ENCODE data around the gene RPH3AL. TPM values are rescaled to one million over a fixed set of nuclear protein-coding genes. Genes with fewer than 3 reads are reported as not detected.
A peak's percentile ranks its signal among the peaks of the same experiment; 100 is the strongest.

Gene RPH3AL
- total and polyA plus RNA-seq, 11 donors = 2.8 to 9.4 (median 6.3) TPM

GRCh38 chr17:301681-302299 is 50.8 kb downstream of the RPH3AL start:
- DNase-seq (peak; percentile 52 to 81 (median 74)), ATAC-seq (peak; percentile 34 to 82 (median 71))
- H3K4me3 ChIP-seq = peak overlapping the region in 4 of 12 donors; percentile 3 to 31 (median 12)
- H3K27me3 ChIP-seq = peaks cover 0 to 4% (median 0%) of the 10 kb centered on the region in 9 donors
- H3K4me1 ChIP-seq = peaks cover 0 to 42% (median 16%) of the 10 kb centered on the region in 12 donors
- intact Hi-C loops (cut with DNase I) = loop anchor here in 3 of 10 donors (2.0 to 10.0 kb wide), 5 partner anchors 31 to 83 kb away; partner anchors contain the start of gene RPH3AL (in 1 of the 3)
- WGBS, 4 donors = 58 to 64% (median 62%) methylated on average over 22 to 27 of the region's 27 CpGs
- H3K27ac ChIP-seq = peak overlapping the region; percentile 44 to 86 (median 77)
- H3K36me3 ChIP-seq = no peaks in the 10 kb centered on the region
- no peak for TF ChIP-seq CTCF (IDR thresholded peaks at IDR 0.05)
- TF ChIP-seq POLR2A (IDR thresholded peaks at IDR 0.05) = no peak
- H3K9me3 ChIP-seq = no peaks in the 10 kb centered on the region

- no peak for ATAC-seq
- TF ChIP-seq POLR2A (IDR thresholded peaks at IDR 0.05) (no peak), CTCF (IDR thresholded peaks at IDR 0.05) (no peak)
- Histone ChIP-seq H3K4me1 (peaks cover 0 to 42% (median 16%) of the 10 kb centered on the region in 12 donors), H3K36me3 (no peaks in the 10 kb centered on the region), H3K4me3 (no peak overlapping the region), H3K27me3 (peaks cover 0 to 4% (median 0%) of the 10 kb centered on the region in 9 donors), H3K9me3 (no peaks in the 10 kb centered on the region), H3K27ac (peak overlapping the region in 3 of 12 donors; percentile 78 to 85 (median 84))
- intact Hi-C loops (cut with DNase I) = loop anchor here in 3 of 10 donors (5.0 to 10.0 kb wide), 4 partner anchors 34 to 84 kb away; partner anchors contain the start of gene RPH3AL (in 1 of the 3)
- WGBS, 4 donors = 97 to 98% (median 97%) methylated on average over 11 of the region's 11 CpGs
- peak in 1 of 5 donors; percentile 7 for DNase-seq
Measured at GRCh38 chr17:300881-301280, 51.7 kb downstream of the RPH3AL start.

- H3K4me3 ChIP-seq = no peak overlapping the region
- TF ChIP-seq CTCF (IDR thresholded peaks at IDR 0.05) = no peak
- no peak for TF ChIP-seq POLR2A (IDR thresholded peaks at IDR 0.05)
- DNase-seq = peak in 3 of 5 donors; percentile 25 to 50 (median 42)
- peak overlapping the region in 7 of 12 donors; percentile 22 to 71 (median 39) for H3K27ac ChIP-seq
- no peaks in the 10 kb centered on the region for H3K36me3 ChIP-seq
- intact Hi-C loops (cut with DNase I) = no loop called here
- whole genome bisulfite sequencing, 4 donors = 64 to 83% (median 77%) methylated on average over 18 to 23 of the region's 23 CpGs
- ATAC-seq = no peak
- H3K4me1 ChIP-seq = peaks cover 0 to 41% (median 16%) of the 10 kb centered on the region in 12 donors
- H3K9me3 ChIP-seq = no peaks in the 10 kb centered on the region
- peaks cover 0 to 4% (median 0%) of the 10 kb centered on the region in 9 donors for H3K27me3 ChIP-seq
Measured at GRCh38 chr17:299546-299945, 53.1 kb downstream of the RPH3AL start.

GRCh38 chr17:298791-299450 is 53.7 kb downstream of the RPH3AL start:
- Histone ChIP-seq H3K27me3 (peaks cover 0 to 4% (median 0%) of the 10 kb centered on the region in 9 donors), H3K27ac (peak overlapping the region in 9 of 12 donors; percentile 22 to 71 (median 39))
- intact Hi-C loops (cut with DNase I) = no loop called here

More at GRCh38 chr17:298791-299450, 53.7 kb downstream of the RPH3AL start:
- no peaks in the 10 kb centered on the region for H3K9me3 ChIP-seq
- H3K36me3 ChIP-seq = no peaks in the 10 kb centered on the region
- peak; percentile 18 to 82 (median 66) for ATAC-seq
- no peak overlapping the region for H3K4me3 ChIP-seq
- H3K4me1 ChIP-seq = peaks cover 0 to 35% (median 12%) of the 10 kb centered on the region in 12 donors
- TF ChIP-seq CTCF (IDR thresholded peaks at IDR 0.05) (no peak), POLR2A (IDR thresholded peaks at IDR 0.05) (no peak)
- peak; percentile 65 to 85 (median 77) for DNase-seq
- WGBS, 4 donors = 61 to 75% (median 71%) methylated on average over 16 to 17 of the region's 17 CpGs
